IMR-90 (cell line): ENCODE measurements around the gene OPN1SW. TPM values are rescaled to one million over a fixed set of nuclear protein-coding genes. Genes with fewer than 3 reads are reported as not detected.

Source experiments
- ATAC-seq: fragments of 200-7000 bp; cut with Tn5 transposase; 2 replicates; pipeline ENCODE4 v1.9.1; 2020; ENCODE audit warnings: low read depth, mild to moderate bottlenecking, moderate library complexity
- BruUV-seq: library from RNA; stranded (reverse); fragments of 400-500 nt; replicated peaks from 2 replicates; lab custom pipeline; 2021; lab: Mats Ljungman, UMichigan
- CTCF ChIA-PET: fragments of 300-600 bp; formaldehyde crosslinking; extraction: SDS; loops from one replicate; lab custom pipeline; 2021; ENCODE audit warnings: antibody characterized with exemption; lab: Yijun Ruan, JAX
- POLR2A ChIA-PET: fragments of 300-600 bp; sonication (Branson Sonifier 250); formaldehyde crosslinking; loops from one replicate; lab custom pipeline; 2022; ENCODE audit warnings: antibody characterized with exemption; ENCODE audit not compliant: unreplicated experiment; lab: Charles Lee
- DNase-seq: peaks from one replicate; pipeline ENCODE4 v3.0.0; 2013
- H2AFZ ChIP-seq: replicated peaks from 2 replicates; pipeline ENCODE3; 2013; ENCODE audit warnings: low read length, mild to moderate bottlenecking; ENCODE audit not compliant: poor library complexity
- H2AK5ac ChIP-seq: 2 replicates; pipeline ENCODE4 v1.6.1; 2013; ENCODE audit warnings: low read depth, low read length, inconsistent platforms
- H2AK9ac ChIP-seq: replicated peaks from 2 replicates; pipeline ENCODE3; 2013; ENCODE audit warnings: mild to moderate bottlenecking, low read depth, low read length, moderate library complexity; ENCODE audit not compliant: poor library complexity
- H2BK120ac ChIP-seq: 2 replicates; pipeline ENCODE4 v1.6.1; 2013; ENCODE audit warnings: low read depth, low read length, inconsistent platforms
- H2BK15ac ChIP-seq: 3 replicates; pipeline ENCODE4 v1.6.1; 2013; ENCODE audit warnings: low read depth, low read length, inconsistent platforms
- H2BK20ac ChIP-seq: 2 replicates; pipeline ENCODE4 v1.6.1; 2013; ENCODE audit warnings: low read depth, mild to moderate bottlenecking, inconsistent platforms, low read length, moderate library complexity
- H2BK5ac ChIP-seq: 2 replicates; pipeline ENCODE4 v1.6.1; 2013; ENCODE audit warnings: mild to moderate bottlenecking, low read depth, low read length, inconsistent platforms; ENCODE audit not compliant: poor library complexity, severe bottlenecking
- H3K14ac ChIP-seq: replicated peaks from 2 replicates; pipeline ENCODE4 v1.6.1; 2013; ENCODE audit warnings: low read depth, low read length, inconsistent platforms
- H3K18ac ChIP-seq: 2 replicates; pipeline ENCODE4 v1.6.1; 2013; ENCODE audit warnings: low read depth, low read length, control low read depth
- H3K23ac ChIP-seq: 2 replicates; pipeline ENCODE4 v1.6.1; 2013; ENCODE audit warnings: low read depth, low read length, inconsistent platforms
- H3K27ac ChIP-seq: 2 replicates; pipeline ENCODE4 v1.5.1; 2013; ENCODE audit warnings: mild to moderate bottlenecking, control low read depth, low read length; ENCODE audit not compliant: insufficient read depth
- H3K27me3 ChIP-seq: 2 replicates; pipeline ENCODE4 v1.6.1; 2013; ENCODE audit warnings: low read length; ENCODE audit not compliant: control insufficient read depth, insufficient read depth
- H3K36me3 ChIP-seq: 2 replicates; pipeline ENCODE4 v1.6.1; 2013; ENCODE audit warnings: low read length, mixed read lengths; ENCODE audit not compliant: control insufficient read depth, insufficient read depth
- H3K4ac ChIP-seq: 2 replicates; pipeline ENCODE4 v1.6.1; 2013; ENCODE audit warnings: low read depth, low read length, inconsistent platforms
- H3K4me1 ChIP-seq: 2 replicates; pipeline ENCODE4 v1.6.1; 2013; ENCODE audit warnings: low read length, mixed read lengths; ENCODE audit not compliant: control insufficient read depth, insufficient read depth
- H3K4me2 ChIP-seq: 2 replicates; pipeline ENCODE4 v1.6.1; 2013; ENCODE audit warnings: low read depth, mild to moderate bottlenecking, control low read depth, low read length, moderate library complexity
- H3K4me3 ChIP-seq: 2 replicates; pipeline ENCODE4 v1.5.1; 2013; ENCODE audit warnings: low read depth, mild to moderate bottlenecking, control low read depth, low read length, moderate library complexity; ENCODE audit not compliant: insufficient read depth
- H3K56ac ChIP-seq: 2 replicates; pipeline ENCODE4 v1.6.1; 2013; ENCODE audit warnings: low read length, inconsistent platforms; ENCODE audit not compliant: insufficient read depth; ENCODE audit errors: extremely low read depth
- H3K79me1 ChIP-seq, 2 experiments: 2 replicates each; pipeline ENCODE4 v1.6.1; 2013; ENCODE audit warnings: low read length in 2 of 2, inconsistent platforms in 1 of 2, low read depth in 1 of 2
- H3K9ac ChIP-seq: 2 replicates; pipeline ENCODE4 v1.6.1; 2013; ENCODE audit warnings: low read depth, low read length, control low read depth
- H3K9me1 ChIP-seq: 2 replicates; pipeline ENCODE4 v1.6.1; 2013; ENCODE audit warnings: low read length, inconsistent platforms; ENCODE audit not compliant: insufficient read depth
- H3K9me3 ChIP-seq: 2 replicates; pipeline ENCODE4 v1.6.1; 2013; ENCODE audit warnings: low read length; ENCODE audit not compliant: control insufficient read depth, insufficient read depth
- H4K20me1 ChIP-seq: 2 replicates; pipeline ENCODE4 v1.6.1; 2013; ENCODE audit warnings: low read length, inconsistent platforms; ENCODE audit not compliant: insufficient read depth
- H4K5ac ChIP-seq: 2 replicates; pipeline ENCODE4 v1.6.1; 2013; ENCODE audit warnings: mild to moderate bottlenecking, low read depth, low read length, control low read depth
- H4K8ac ChIP-seq, 2 experiments: 2 replicates each; pipeline ENCODE4 v1.6.1; 2013; ENCODE audit warnings: low read depth in 2 of 2, low read length in 2 of 2, control low read depth in 1 of 2, inconsistent platforms in 1 of 2
- H4K91ac ChIP-seq: 2 replicates; pipeline ENCODE4 v1.6.1; 2013; ENCODE audit warnings: low read depth, low read length, inconsistent platforms; ENCODE audit not compliant: insufficient read depth
- CHD1 ChIP-seq: IDR thresholded peaks from 2 replicates; pipeline ENCODE4 v1.6.1; 2012; ENCODE audit warnings: low read depth, low read length, improper control_type of control experiment
- CTCF ChIP-seq: conservative IDR thresholded peaks from 2 replicates; pipeline ENCODE4 v1.5.1; 2012; ENCODE audit warnings: mild to moderate bottlenecking, low read depth, low read length, improper control_type of control experiment
- FOS ChIP-seq: fragments of 150-350 bp; IDR thresholded peaks from 2 replicates; pipeline ENCODE4 v1.6.1; 2016; ENCODE audit warnings: low read depth, low read length
- MAFK ChIP-seq: IDR thresholded peaks from 2 replicates; pipeline ENCODE4 v1.6.1; 2012; ENCODE audit warnings: low read depth, low read length, improper control_type of control experiment
- RCOR1 ChIP-seq: IDR thresholded peaks from 2 replicates; pipeline ENCODE4 v1.6.1; 2012; ENCODE audit warnings: mild to moderate bottlenecking, low read length, improper control_type of control experiment; ENCODE audit not compliant: insufficient replicate concordance
- RFX5 ChIP-seq: IDR thresholded peaks from 2 replicates; pipeline ENCODE4 v1.8.0; 2012; ENCODE audit warnings: low read depth, mild to moderate bottlenecking, low read length, moderate library complexity
- USF2 ChIP-seq: fragments of 150-350 bp; IDR thresholded peaks from 2 replicates; pipeline ENCODE4 v1.6.1; 2017; ENCODE audit warnings: mild to moderate bottlenecking, antibody characterized with exemption, low read length, low read depth
- WGBS, 2 experiments: methylation state at CpG; one replicate each; pipeline versions ENCODE4 v1.1.5 to v1.1.7; 2013; ENCODE audit warnings: missing lambda C conversion rate in 2 of 2; ENCODE audit not compliant: insufficient read length in 1 of 2; ENCODE audit errors: extremely low coverage in 2 of 2; 5-methylcytosine and 5-hydroxymethylcytosine counted together
- dilution Hi-C: fragments of 300-500 bp; cut with HindIII; formaldehyde crosslinking; loops from one replicate; pipeline ENCODE4 v1.14.3; 2018; ENCODE audit warnings: low sequenced_read_pairs; ENCODE audit not compliant: unreplicated experiment
- in situ Hi-C: fragments of 300-500 bp; cut with MboI; formaldehyde crosslinking; loops from 3 replicates; pipeline ENCODE4 v1.14.3; 2019; ENCODE audit warnings: low sequenced_read_pairs, inconsistent platforms, mixed read lengths
- intact Hi-C: fragments of 100-400 bp; cut with micrococcal nuclease; formaldehyde crosslinking; loops from 2 replicates; pipeline ENCODE4 v1.10.0; 2022
- polyA plus RNA-seq, 3 experiments: library from polyadenylated mRNA; depleted of rRNA; stranded (reverse); fragments of >200 nt; gene quantifications; 2 replicates each; pipeline ENCODE4 v1.2.3, GENCODE V29; 2012; ENCODE audit warnings: low replicate concordance in 1 of 3
- total RNA-seq: library from RNA; depleted of rRNA; stranded (reverse); fragments of >200 nt; gene quantifications from 2 replicates; pipeline ENCODE4 v1.2.3, GENCODE V29; 2012

The OPN1SW gene
- total and polyA plus RNA-seq, 2 of the 4 experiments (the other 2 are of a cell fraction) = not detected

GRCh38 chr7:128758553-128758952 lies 17.0 kb downstream of the OPN1SW start:
- ChIA-PET POLR2A (no interaction called here), CTCF (no interaction called here)
- DNase-seq (no peak), ATAC-seq (no peak)
- H3K56ac ChIP-seq = no peak overlapping the region
- no peak overlapping the region for H2BK120ac ChIP-seq
- no peak overlapping the region for H4K5ac ChIP-seq
- no peak overlapping the region for H3K27ac ChIP-seq
- BruUV-seq = no TSS peak
- TF ChIP-seq USF2 = no peak
- no peak for TF ChIP-seq CHD1
- peak; percentile 49 for TF ChIP-seq MAFK
- TF ChIP-seq FOS = no peak
- TF ChIP-seq RFX5 = no peak
- no peak for TF ChIP-seq RCOR1
- TF ChIP-seq CTCF = no peak
- peaks cover 11% of the 10 kb centered on the region for H3K4me1 ChIP-seq
- H3K79me1 ChIP-seq = peaks cover 28 to 59% of the 10 kb centered on the region in 2 experiments
- no peak overlapping the region for H2AK5ac ChIP-seq
- H2BK5ac ChIP-seq = no peak overlapping the region
- no peak overlapping the region for H3K14ac ChIP-seq
- no peak overlapping the region for H3K23ac ChIP-seq
- H2BK20ac ChIP-seq = no peak overlapping the region
- dilution Hi-C loops (no loop called here), in situ Hi-C loops (no loop called here), intact Hi-C loops (no loop called here)
- H2BK15ac ChIP-seq = no peak overlapping the region
- H4K20me1 ChIP-seq = peaks cover 74% of the 10 kb centered on the region
- no peak overlapping the region for H2AFZ ChIP-seq
- H3K4me2 ChIP-seq = no peak overlapping the region
- no peaks in the 10 kb centered on the region for H3K27me3 ChIP-seq
- H3K4ac ChIP-seq = no peak overlapping the region
- no peak overlapping the region for H2AK9ac ChIP-seq
- peaks cover 38% of the 10 kb centered on the region for H3K36me3 ChIP-seq
- H3K4me3 ChIP-seq = no peak overlapping the region
- H4K8ac ChIP-seq = 0 out of 4 replicates have a peak overlapping the region, but pooled peaks of 1 of the 2 experiments have one; percentile 23
- peaks cover 9% of the 10 kb centered on the region for H3K9me1 ChIP-seq
- no peak overlapping the region for H3K18ac ChIP-seq
- no peak overlapping the region for H3K9ac ChIP-seq
- no peaks in the 10 kb centered on the region for H3K9me3 ChIP-seq
- WGBS, 2 experiments = no CpG with 5 or more reads among the region's 1 CpG
- H4K91ac ChIP-seq = no peak overlapping the region
